Vagina (tissue), 2 donors: ENCODE measurements around the gene ARSD.
"Not testable (repeated sequence)": the region's sequence is repeated elsewhere in the genome, so short reads cannot be mapped to it uniquely, and the experiment has no call there.

Source experiments
- CTCF ChIP-seq, 3 experiments: fragments of 450-650 bp in 2 of 3; fragments of 200-600 bp in 1 of 3; sonication (generic) in 1 of 3; IDR thresholded peaks; one replicate each; pipeline ENCODE4 v1.5.1; 2017 to 2019; ENCODE audit warnings: antibody characterized with exemption in 3 of 3, mild to moderate bottlenecking in 2 of 3, moderate library complexity in 2 of 3
- POLR2A ChIP-seq, 2 donors: fragments of 450-650 bp; IDR thresholded peaks; one replicate each; pipeline ENCODE4 v1.6.1; 2017; ENCODE audit warnings: antibody characterized with exemption in 2 of 2, mild to moderate bottlenecking in 2 of 2, moderate library complexity in 2 of 2
- POLR2AphosphoS5 ChIP-seq, 2 donors: sonication (generic); formaldehyde crosslinking; IDR thresholded peaks; one replicate each; pipeline ENCODE4 v1.9.0; 2017; ENCODE audit warnings: antibody characterized with exemption in 2 of 2, mild to moderate bottlenecking in 2 of 2, low read depth in 1 of 2; ENCODE audit not compliant: insufficient read depth in 1 of 2

- not testable (repeated sequence) for TF ChIP-seq POLR2A (IDR thresholded peaks at IDR 0.05); CTCF (IDR thresholded peaks at IDR 0.05); POLR2AphosphoS5 (IDR thresholded peaks at IDR 0.05; ENCODE audit: insufficient read depth in 1 of 2, low read depth in 1 of 2)
These were observed 31.2 kb downstream of the ARSD start for GRCh38 chrX:2897690-2898623.
